ENCODE data around the gene ADAMTS18.

Gene ADAMTS18

GRCh38 chr16:77375396-77375795, 59.4 kb downstream of the ADAMTS18 start:
- H3K4me1 ChIP-seq (ENCODE audit: low read depth, poor library complexity, severe bottlenecking) = no peaks in the 10 kb centered on the region
- no peak overlapping the region for H3K9ac ChIP-seq
- H3K36me3 ChIP-seq (ENCODE audit: insufficient read depth) = no peaks in the 10 kb centered on the region
- no peaks in the 10 kb centered on the region for H3K79me2 ChIP-seq (ENCODE audit: insufficient read depth, low read depth)
- no peak overlapping the region for H2AFZ ChIP-seq (ENCODE audit: low read depth)
- H3K27ac ChIP-seq = no peak overlapping the region
- no peak overlapping the region for H3K4me3 ChIP-seq (IDR thresholded peaks at IDR 0.05; ENCODE audit: insufficient read depth, low read depth, low read length)
- H4K20me1 ChIP-seq (ENCODE audit: insufficient read depth) = no peaks in the 10 kb centered on the region
- H3K27me3 ChIP-seq (ENCODE audit: insufficient read depth, low read depth) = no peaks in the 10 kb centered on the region
- no peak overlapping the region for H3K4me2 ChIP-seq
- no peak for TF ChIP-seq CTCF (conservative IDR thresholded peaks at IDR 0.05; ENCODE audit: low read depth, low read length)

- no peak overlapping the region for H3K4me3 ChIP-seq (IDR thresholded peaks at IDR 0.05; ENCODE audit: insufficient read depth, low read depth, low read length)
- H3K4me2 ChIP-seq = no peak overlapping the region
- no peak overlapping the region for H3K27ac ChIP-seq
- no peaks in the 10 kb centered on the region for H3K36me3 ChIP-seq (ENCODE audit: insufficient read depth)
- H3K4me1 ChIP-seq (ENCODE audit: low read depth, poor library complexity, severe bottlenecking) = no peaks in the 10 kb centered on the region
- no peak overlapping the region for H3K9ac ChIP-seq
- no peak for TF ChIP-seq CTCF (conservative IDR thresholded peaks at IDR 0.05; ENCODE audit: low read depth, low read length)
- no peaks in the 10 kb centered on the region for H3K27me3 ChIP-seq (ENCODE audit: insufficient read depth, low read depth)
- no peaks in the 10 kb centered on the region for H4K20me1 ChIP-seq (ENCODE audit: insufficient read depth)
- H3K79me2 ChIP-seq (ENCODE audit: insufficient read depth, low read depth) = no peaks in the 10 kb centered on the region
- no peak overlapping the region for H2AFZ ChIP-seq (ENCODE audit: low read depth)
Observed at GRCh38 chr16:77374384-77374783, 60.5 kb downstream of the ADAMTS18 start.

- no peak overlapping the region for H3K27ac ChIP-seq
- H3K79me2 ChIP-seq (ENCODE audit: insufficient read depth, low read depth) = no peaks in the 10 kb centered on the region
- H4K20me1 ChIP-seq (ENCODE audit: insufficient read depth) = no peaks in the 10 kb centered on the region
- no peak overlapping the region for H3K4me2 ChIP-seq
- no peak overlapping the region for H2AFZ ChIP-seq (ENCODE audit: low read depth)
- no peak for TF ChIP-seq CTCF (conservative IDR thresholded peaks at IDR 0.05; ENCODE audit: low read depth, low read length)
- no peaks in the 10 kb centered on the region for H3K4me1 ChIP-seq (ENCODE audit: low read depth, poor library complexity, severe bottlenecking)
- H3K9ac ChIP-seq = no peak overlapping the region
- no peaks in the 10 kb centered on the region for H3K36me3 ChIP-seq (ENCODE audit: insufficient read depth)
- no peak overlapping the region for H3K4me3 ChIP-seq (IDR thresholded peaks at IDR 0.05; ENCODE audit: insufficient read depth, low read depth, low read length)
- no peaks in the 10 kb centered on the region for H3K27me3 ChIP-seq (ENCODE audit: insufficient read depth, low read depth)
Observed at GRCh38 chr16:77373726-77374125, 61.1 kb downstream of the ADAMTS18 start.

GRCh38 chr16:77364770-77365169, 70.1 kb downstream of the ADAMTS18 start:
- H3K9ac ChIP-seq = no peak overlapping the region
- H3K4me3 ChIP-seq (IDR thresholded peaks at IDR 0.05; ENCODE audit: insufficient read depth, low read depth, low read length) = no peak overlapping the region
- no peaks in the 10 kb centered on the region for H3K36me3 ChIP-seq (ENCODE audit: insufficient read depth)
- H2AFZ ChIP-seq (ENCODE audit: low read depth) = no peak overlapping the region
- H3K4me1 ChIP-seq (ENCODE audit: low read depth, poor library complexity, severe bottlenecking) = no peaks in the 10 kb centered on the region
- TF ChIP-seq CTCF (conservative IDR thresholded peaks at IDR 0.05; ENCODE audit: low read depth, low read length) = no peak
- H4K20me1 ChIP-seq (ENCODE audit: insufficient read depth) = no peaks in the 10 kb centered on the region
- H3K27ac ChIP-seq = no peak overlapping the region
- no peaks in the 10 kb centered on the region for H3K79me2 ChIP-seq (ENCODE audit: insufficient read depth, low read depth)
- H3K27me3 ChIP-seq (ENCODE audit: insufficient read depth, low read depth) = no peaks in the 10 kb centered on the region
- no peak overlapping the region for H3K4me2 ChIP-seq

Measured in KMS-11 (cell line).